ENCODE measurements around the gene VPS37B.

DNA sequence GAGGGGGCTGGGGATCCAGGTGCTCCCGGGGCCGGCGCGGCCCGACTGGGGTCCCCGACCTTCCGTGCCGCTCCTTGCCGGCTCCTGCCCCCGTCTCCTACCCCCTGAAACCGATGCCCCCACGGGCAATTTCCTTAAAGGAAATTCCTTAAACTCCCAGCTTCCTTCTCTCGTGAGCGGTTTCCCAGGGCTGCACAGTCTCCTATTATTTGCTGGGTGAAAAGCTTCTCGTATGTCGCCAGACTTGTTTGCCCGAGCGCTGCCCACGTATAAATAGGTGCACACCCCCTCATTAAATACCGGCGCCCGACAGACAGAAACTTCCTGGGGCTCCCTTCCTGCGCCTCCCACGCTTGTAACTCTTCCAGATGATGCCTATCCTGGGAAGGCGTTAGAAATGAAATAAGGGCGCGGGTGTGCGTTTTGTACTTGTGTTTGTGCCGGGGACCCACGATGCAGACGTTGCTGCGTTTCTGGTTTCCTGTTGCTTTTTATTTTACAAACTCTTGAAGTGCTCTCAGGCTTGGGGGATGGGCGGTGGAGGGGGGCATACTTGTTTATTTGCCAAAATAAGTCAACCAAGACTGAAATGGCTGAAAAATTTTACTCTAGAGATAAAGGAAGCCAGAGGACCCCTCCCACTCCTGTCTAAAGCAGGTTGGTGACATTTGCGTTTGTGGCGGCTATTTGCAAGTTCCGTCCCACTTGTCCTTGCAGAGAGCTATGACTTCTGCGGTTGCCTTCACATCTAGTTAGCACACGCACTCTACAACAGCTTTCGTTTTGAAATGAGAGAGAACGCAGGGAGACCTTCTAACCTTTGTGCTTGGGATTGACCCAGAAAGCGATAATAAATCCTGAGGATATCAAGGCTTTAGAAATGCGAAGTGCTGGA is 59.6 kb downstream of the VPS37B start:
- TF ChIP-seq, protein P1, sequence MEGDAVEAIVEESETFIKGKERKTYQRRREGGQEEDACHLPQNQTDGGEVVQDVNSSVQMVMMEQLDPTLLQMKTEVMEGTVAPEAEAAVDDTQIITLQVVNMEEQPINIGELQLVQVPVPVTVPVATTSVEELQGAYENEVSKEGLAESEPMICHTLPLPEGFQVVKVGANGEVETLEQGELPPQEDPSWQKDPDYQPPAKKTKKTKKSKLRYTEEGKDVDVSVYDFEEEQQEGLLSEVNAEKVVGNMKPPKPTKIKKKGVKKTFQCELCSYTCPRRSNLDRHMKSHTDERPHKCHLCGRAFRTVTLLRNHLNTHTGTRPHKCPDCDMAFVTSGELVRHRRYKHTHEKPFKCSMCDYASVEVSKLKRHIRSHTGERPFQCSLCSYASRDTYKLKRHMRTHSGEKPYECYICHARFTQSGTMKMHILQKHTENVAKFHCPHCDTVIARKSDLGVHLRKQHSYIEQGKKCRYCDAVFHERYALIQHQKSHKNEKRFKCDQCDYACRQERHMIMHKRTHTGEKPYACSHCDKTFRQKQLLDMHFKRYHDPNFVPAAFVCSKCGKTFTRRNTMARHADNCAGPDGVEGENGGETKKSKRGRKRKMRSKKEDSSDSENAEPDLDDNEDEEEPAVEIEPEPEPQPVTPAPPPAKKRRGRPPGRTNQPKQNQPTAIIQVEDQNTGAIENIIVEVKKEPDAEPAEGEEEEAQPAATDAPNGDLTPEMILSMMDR (IDR thresholded peaks at IDR 0.05) = no peak
- TF ChIP-seq EP300 (IDR thresholded peaks at IDR 0.05) = no peak
- TF ChIP-seq POLR2A (IDR thresholded peaks at IDR 0.05) = no peak

All from stomach (tissue), 4 donors.